Mucosa of stomach (tissue), 1 donor: ENCODE data around the gene NEK3.
"Not testable (repeated sequence)": the region's sequence is repeated elsewhere in the genome, so short reads cannot be mapped to it uniquely, and the experiment has no call there.

Experiments used
- H3K27me3 ChIP-seq: one replicate; pipeline ENCODE4 v1.7.0; 2013; ENCODE audit warnings: mild to moderate bottlenecking, low read length; ENCODE audit not compliant: control insufficient read depth, insufficient read depth
- H3K36me3 ChIP-seq: one replicate; pipeline ENCODE4 v1.7.0; 2013; ENCODE audit warnings: low read length; ENCODE audit not compliant: control insufficient read depth, insufficient read depth
- H3K4me1 ChIP-seq: one replicate; pipeline ENCODE4 v1.7.0; 2013; ENCODE audit warnings: mild to moderate bottlenecking, low read length; ENCODE audit not compliant: control insufficient read depth, insufficient read depth
- H3K4me3 ChIP-seq: one replicate; pipeline ENCODE4 v1.7.0; 2013; ENCODE audit warnings: low read length
- H3K9ac ChIP-seq: one replicate; pipeline ENCODE4 v1.7.0; 2013; ENCODE audit warnings: mild to moderate bottlenecking, low read length, moderate library complexity
- H3K9me3 ChIP-seq: one replicate; pipeline ENCODE4 v1.7.0; 2013; ENCODE audit warnings: mild to moderate bottlenecking, low read length, moderate library complexity; ENCODE audit not compliant: control insufficient read depth
- donor health status: Pancreatic carcinoma.

Gene NEK3

DNA sequence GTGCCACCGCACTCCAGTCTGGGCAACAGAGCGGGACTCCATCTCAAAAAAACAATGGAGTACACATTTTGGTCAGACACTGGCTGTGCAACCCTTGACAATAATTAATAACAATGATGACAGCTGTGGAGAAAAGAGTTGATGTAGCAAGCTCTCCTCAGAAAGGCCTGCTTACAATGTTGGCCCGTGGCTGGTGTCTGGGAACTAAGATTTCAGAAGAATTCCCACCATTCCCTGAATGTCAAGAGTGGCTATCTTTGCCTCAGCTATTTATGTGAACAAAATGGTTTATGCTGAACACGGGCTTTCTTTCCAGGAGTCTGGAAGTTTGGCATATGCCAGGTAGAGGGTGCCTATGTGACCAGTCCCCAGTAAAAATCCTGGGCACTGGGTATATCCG lies 56.0 kb downstream of the NEK3 start:
- H3K4me3 ChIP-seq = no peak overlapping the region

DNA sequence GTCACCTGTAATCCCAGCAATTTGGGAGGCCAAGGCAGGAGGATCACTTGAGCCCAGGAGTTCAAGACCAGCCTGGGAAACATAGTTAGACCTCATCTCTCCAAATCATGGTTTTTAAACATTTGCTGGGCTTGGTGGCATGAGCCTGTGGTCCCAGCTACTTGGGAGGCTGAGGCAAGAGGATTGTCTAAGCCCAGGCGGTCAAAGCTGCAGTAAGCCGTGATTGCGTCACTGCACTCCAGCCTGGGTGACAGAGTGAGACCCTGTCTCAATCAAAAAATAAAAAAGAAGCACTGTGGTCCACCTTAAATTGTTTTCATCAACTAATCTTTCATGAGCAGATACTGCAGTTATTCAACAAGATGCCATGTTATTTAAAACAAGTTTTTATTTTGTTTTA lies 57.0 kb downstream of the NEK3 start:
- H3K36me3 ChIP-seq, H3K27me3 ChIP-seq, H3K9ac ChIP-seq, H3K4me1 ChIP-seq, H3K4me3 ChIP-seq, H3K9me3 ChIP-seq: not testable (repeated sequence)

More for the DNA sequence above, 56.0 kb downstream of the NEK3 start:
- H3K9me3 ChIP-seq = no peaks in the 10 kb centered on the region
- H3K9ac ChIP-seq = no peak overlapping the region
- H3K36me3 ChIP-seq = no peaks in the 10 kb centered on the region
- no peaks in the 10 kb centered on the region for H3K4me1 ChIP-seq
- no peaks in the 10 kb centered on the region for H3K27me3 ChIP-seq

DNA sequence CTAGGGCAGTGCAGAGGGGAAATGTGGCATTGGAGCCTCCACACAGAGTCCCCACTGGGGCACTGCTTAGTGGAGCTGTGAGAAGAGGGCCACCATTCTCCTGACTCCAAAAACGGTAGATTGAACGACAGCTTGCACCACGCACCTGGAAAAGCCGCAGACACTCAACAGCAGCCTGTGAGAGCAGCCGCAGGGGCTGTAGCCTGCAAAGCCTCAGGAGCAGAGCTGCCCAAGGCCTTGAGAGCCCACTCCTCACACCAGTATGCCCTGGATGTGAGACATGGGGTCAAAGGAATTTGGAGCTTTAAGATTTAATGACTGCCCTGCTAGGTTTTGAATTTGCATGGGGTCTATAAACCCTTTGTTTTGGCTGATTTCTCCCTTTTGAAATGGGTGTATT lies 62.2 kb downstream of the NEK3 start:
- H3K36me3 ChIP-seq = no peaks in the 10 kb centered on the region
- H3K4me3 ChIP-seq = no peak overlapping the region
- H3K27me3 ChIP-seq = no peaks in the 10 kb centered on the region
- H3K9ac ChIP-seq = no peak overlapping the region
- no peaks in the 10 kb centered on the region for H3K4me1 ChIP-seq
- no peaks in the 10 kb centered on the region for H3K9me3 ChIP-seq

DNA sequence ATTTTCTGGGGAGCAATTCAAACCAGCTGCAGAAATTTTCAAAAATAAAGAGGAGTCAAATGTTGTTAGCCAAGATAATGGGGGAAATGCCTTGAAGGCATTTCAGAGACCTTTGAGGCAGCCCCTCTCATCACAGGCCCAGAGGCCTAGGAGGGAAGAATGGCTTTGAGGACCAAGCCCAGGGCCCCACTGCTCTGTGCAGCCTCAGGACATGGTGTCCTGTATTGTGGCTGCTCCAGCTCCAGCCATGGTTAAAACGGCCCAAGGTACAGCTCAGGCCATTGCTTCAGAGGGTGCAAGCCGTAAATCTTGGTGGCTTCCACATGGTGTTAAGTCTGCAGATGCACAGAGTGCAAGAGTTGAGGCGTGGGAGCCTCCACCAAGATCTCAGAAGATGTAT lies 62.6 kb downstream of the NEK3 start:
- no peaks in the 10 kb centered on the region for H3K27me3 ChIP-seq
- H3K4me1 ChIP-seq = no peaks in the 10 kb centered on the region
- no peaks in the 10 kb centered on the region for H3K36me3 ChIP-seq
- H3K4me3 ChIP-seq = no peak overlapping the region
- no peak overlapping the region for H3K9ac ChIP-seq
- no peaks in the 10 kb centered on the region for H3K9me3 ChIP-seq

DNA sequence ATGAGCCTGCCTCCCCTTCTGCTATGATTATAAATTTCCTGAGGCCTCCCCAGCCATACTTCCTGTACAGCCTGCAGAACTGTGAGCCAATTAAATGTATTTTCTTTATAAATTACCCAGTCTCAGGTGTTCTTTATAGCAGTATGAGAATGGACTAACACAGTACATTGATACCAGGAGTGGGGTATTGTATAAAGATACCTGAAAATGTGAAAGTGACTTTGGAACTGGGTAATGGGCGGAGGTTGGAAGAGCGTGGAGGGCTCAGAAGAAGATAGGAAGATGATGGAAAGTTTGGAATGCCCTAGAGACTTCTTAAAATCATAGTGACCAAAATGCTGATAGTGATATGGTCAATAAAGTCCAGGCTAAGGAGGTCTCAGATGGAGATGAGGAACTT lies 63.3 kb downstream of the NEK3 start:
- Histone ChIP-seq H3K9ac (no peak overlapping the region), H3K36me3 (no peaks in the 10 kb centered on the region), H3K4me1 (no peaks in the 10 kb centered on the region), H3K9me3 (no peaks in the 10 kb centered on the region), H3K27me3 (no peaks in the 10 kb centered on the region), H3K4me3 (no peak overlapping the region)

DNA sequence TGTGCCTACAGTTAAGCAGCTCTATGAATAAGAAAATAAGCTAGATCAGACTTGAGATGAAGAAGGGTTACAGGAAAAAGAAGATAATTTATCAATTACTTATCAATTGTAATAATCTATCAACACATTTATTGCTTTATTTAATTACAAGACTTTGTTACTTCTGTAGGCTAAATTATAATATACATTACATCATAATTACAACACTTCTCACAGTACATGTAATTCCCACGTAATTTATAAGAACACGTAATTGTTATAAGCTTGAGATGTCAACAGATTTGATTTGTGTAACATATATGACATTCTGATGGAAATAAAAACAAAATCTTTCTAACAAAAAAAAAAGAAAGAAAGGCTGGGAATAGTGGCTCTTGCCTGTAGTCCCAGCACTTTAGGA lies 67.3 kb downstream of the NEK3 start:
- Histone ChIP-seq H3K27me3 (no peaks in the 10 kb centered on the region), H3K9me3 (no peaks in the 10 kb centered on the region), H3K9ac (no peak overlapping the region), H3K36me3 (no peaks in the 10 kb centered on the region), H3K4me1 (no peaks in the 10 kb centered on the region), H3K4me3 (no peak overlapping the region)

DNA sequence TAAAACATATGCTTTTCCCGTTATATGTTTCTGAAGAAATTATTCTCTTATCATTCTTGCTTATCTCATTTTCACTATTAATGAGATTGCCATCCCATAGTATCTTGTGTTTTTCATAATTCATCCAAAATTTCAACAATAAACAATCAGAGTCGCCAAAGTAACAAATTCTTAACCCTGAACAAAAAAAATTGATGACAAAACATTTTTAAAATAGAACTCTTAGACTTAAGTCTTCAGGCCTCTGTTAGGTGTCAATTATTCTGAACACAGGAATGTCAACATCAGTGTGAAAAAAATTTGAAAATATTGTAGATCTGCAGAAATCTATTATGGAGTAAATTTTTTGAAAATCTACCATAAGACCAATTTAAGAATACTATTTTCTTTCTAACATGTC lies 67.9 kb downstream of the NEK3 start:
- Histone ChIP-seq H3K9me3 (no peaks in the 10 kb centered on the region), H3K9ac (no peak overlapping the region), H3K4me1 (no peaks in the 10 kb centered on the region), H3K27me3 (no peaks in the 10 kb centered on the region), H3K36me3 (no peaks in the 10 kb centered on the region), H3K4me3 (no peak overlapping the region)

DNA sequence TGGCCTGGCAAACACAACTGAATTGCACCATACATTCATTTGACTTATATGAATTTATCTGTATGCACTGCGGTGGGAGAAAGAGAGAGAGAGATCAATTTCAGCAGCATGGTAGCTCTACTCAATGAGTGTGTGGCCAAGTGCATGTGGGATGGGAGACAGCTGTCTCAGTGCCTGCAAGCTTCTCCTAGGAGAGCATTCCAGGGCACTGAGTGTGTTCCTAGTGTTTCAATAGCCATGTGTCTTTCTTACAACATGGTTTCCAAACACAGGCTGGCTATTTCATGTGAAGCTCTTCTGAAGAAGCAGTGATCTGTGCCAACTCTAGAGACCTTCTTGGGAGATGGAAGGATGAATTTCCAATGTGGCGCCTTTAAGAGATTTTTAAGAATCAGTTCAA lies 74.0 kb downstream of the NEK3 start:
- Histone ChIP-seq H3K27me3 (no peaks in the 10 kb centered on the region), H3K36me3 (no peaks in the 10 kb centered on the region), H3K4me1 (peaks cover 14% of the 10 kb centered on the region), H3K9me3 (no peaks in the 10 kb centered on the region), H3K4me3 (no peak overlapping the region), H3K9ac (no peak overlapping the region)

DNA sequence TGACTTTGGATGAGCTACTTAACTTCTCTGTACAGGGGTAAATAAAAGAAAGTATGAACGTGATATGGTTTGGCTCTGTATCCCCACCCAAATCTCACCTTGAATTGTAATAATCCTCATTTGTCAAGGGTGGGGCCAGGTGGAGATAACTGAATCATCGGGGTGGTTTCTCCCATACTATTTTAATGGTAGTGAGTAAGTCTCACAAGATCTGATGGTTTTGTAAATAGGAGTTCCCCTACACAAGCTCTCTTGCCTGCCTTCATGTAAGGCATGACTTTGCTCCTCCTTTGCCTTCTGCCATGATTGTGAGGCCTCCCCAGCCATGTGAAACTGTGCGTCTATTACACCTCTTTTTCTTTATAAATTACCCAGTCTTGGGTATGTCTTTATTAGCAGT lies 74.4 kb downstream of the NEK3 start:
- not testable (repeated sequence) for H3K9ac ChIP-seq, H3K9me3 ChIP-seq, H3K4me3 ChIP-seq, H3K36me3 ChIP-seq, H3K27me3 ChIP-seq
- peaks cover 14% of the 10 kb centered on the region for H3K4me1 ChIP-seq
